ENCODE results near the gene TMEM161B. TPM values are rescaled to one million over a fixed set of nuclear protein-coding genes. Genes with fewer than 3 reads are reported as not detected.
"Not testable (repeated sequence)": the region's sequence is repeated elsewhere in the genome, so short reads cannot be mapped to it uniquely, and the experiment has no call there.

TMEM161B gene
- total RNA-seq, 1 experiment from 2014 or later = 56.3 TPM

GRCh38 chr5:88281322-88281721 is 12.7 kb upstream of the TMEM161B start:
- H2AFZ ChIP-seq (ENCODE audit: low read length) = no peak overlapping the region
- no peak overlapping the region for H3K4me2 ChIP-seq (ENCODE audit: low read depth, low read length, poor library complexity, severe bottlenecking)
- DNase-seq = no peak
- H3K4me1 ChIP-seq (ENCODE audit: low read length) = no peaks in the 10 kb centered on the region
- no peak overlapping the region for H3K4me3 ChIP-seq (ENCODE audit: low read length)
- no peaks in the 10 kb centered on the region for H3K9me2 ChIP-seq (replicated peaks; ENCODE audit: insufficient read depth, low read length)
- H4K20me1 ChIP-seq (ENCODE audit: insufficient read depth, low read depth, low read length) = no peaks in the 10 kb centered on the region
- H3K27me3 ChIP-seq (ENCODE audit: low read length) = no peaks in the 10 kb centered on the region
- H3K9me3 ChIP-seq (ENCODE audit: low read length) = no peaks in the 10 kb centered on the region
- no peak overlapping the region for H3K9ac ChIP-seq (ENCODE audit: low read length)
- peaks cover 10% of the 10 kb centered on the region; the same call in 1 of the 2 replicates for H3K36me3 ChIP-seq (ENCODE audit: insufficient read depth, low read length)
- H3K79me2 ChIP-seq (ENCODE audit: low read length) = no peaks in the 10 kb centered on the region
- no peak overlapping the region for H3K27ac ChIP-seq (ENCODE audit: low read length)

- DNase-seq = no peak
- Histone ChIP-seq H3K4me3 (ENCODE audit: low read length) (no peak overlapping the region), H3K79me2 (ENCODE audit: low read length) (peaks cover 11% of the 10 kb centered on the region; the same call in 1 of the 2 replicates), H3K9me3 (ENCODE audit: low read length) (no peaks in the 10 kb centered on the region), H3K36me3 (ENCODE audit: insufficient read depth, low read length) (peaks cover 25% of the 10 kb centered on the region), H2AFZ (ENCODE audit: low read length) (no peak overlapping the region), H3K4me2 (ENCODE audit: low read depth, low read length, poor library complexity, severe bottlenecking) (no peak overlapping the region), H3K4me1 (ENCODE audit: low read length) (no peaks in the 10 kb centered on the region), H4K20me1 (ENCODE audit: insufficient read depth, low read depth, low read length) (no peaks in the 10 kb centered on the region), H3K27me3 (ENCODE audit: low read length) (no peaks in the 10 kb centered on the region), H3K9ac (ENCODE audit: low read length) (no peak overlapping the region), H3K27ac (ENCODE audit: low read length) (no peak overlapping the region), H3K9me2 (replicated peaks; ENCODE audit: insufficient read depth, low read length) (no peaks in the 10 kb centered on the region)
Observed at GRCh38 chr5:88279584-88279983, 10.9 kb upstream of the TMEM161B start.

- no peaks in the 10 kb centered on the region for H3K27me3 ChIP-seq (ENCODE audit: low read length)
- H3K4me3 ChIP-seq (ENCODE audit: low read length) = no peak overlapping the region
- H3K27ac ChIP-seq (ENCODE audit: low read length) = no peak overlapping the region
- no peaks in the 10 kb centered on the region for H3K9me3 ChIP-seq (ENCODE audit: low read length)
- H3K9me2 ChIP-seq (replicated peaks; ENCODE audit: insufficient read depth, low read length) = no peaks in the 10 kb centered on the region
- H4K20me1 ChIP-seq (ENCODE audit: insufficient read depth, low read depth, low read length) = no peaks in the 10 kb centered on the region
- H3K4me1 ChIP-seq (ENCODE audit: low read length) = peaks cover 3% of the 10 kb centered on the region
- H3K9ac ChIP-seq (ENCODE audit: low read length) = no peak overlapping the region
- H3K36me3 ChIP-seq (ENCODE audit: insufficient read depth, low read length) = peaks cover 47% of the 10 kb centered on the region
- H3K79me2 ChIP-seq (ENCODE audit: low read length) = peaks cover 32% of the 10 kb centered on the region
- no peak for DNase-seq
- H3K4me2 ChIP-seq (ENCODE audit: low read depth, low read length, poor library complexity, severe bottlenecking) = no peak overlapping the region
- H2AFZ ChIP-seq (ENCODE audit: low read length) = no peak overlapping the region
Observed at GRCh38 chr5:88276378-88276777, 7.7 kb upstream of the TMEM161B start.

GRCh38 chr5:88275581-88275980 is 6.9 kb upstream of the TMEM161B start:
- no peaks in the 10 kb centered on the region for H3K9me2 ChIP-seq (replicated peaks; ENCODE audit: insufficient read depth, low read length)
- H3K4me2 ChIP-seq (ENCODE audit: low read depth, low read length, poor library complexity, severe bottlenecking) = no peak overlapping the region
- H4K20me1 ChIP-seq (ENCODE audit: insufficient read depth, low read depth, low read length) = no peaks in the 10 kb centered on the region
- no peak for DNase-seq
- H3K9ac ChIP-seq (ENCODE audit: low read length) = no peak overlapping the region
- peaks cover 52% of the 10 kb centered on the region for H3K36me3 ChIP-seq (ENCODE audit: insufficient read depth, low read length)
- H3K27ac ChIP-seq (ENCODE audit: low read length) = no peak overlapping the region
- peaks cover 40% of the 10 kb centered on the region for H3K79me2 ChIP-seq (ENCODE audit: low read length)
- no peaks in the 10 kb centered on the region for H3K27me3 ChIP-seq (ENCODE audit: low read length)
- H3K4me1 ChIP-seq (ENCODE audit: low read length) = peaks cover 11% of the 10 kb centered on the region
- no peak overlapping the region for H3K4me3 ChIP-seq (ENCODE audit: low read length)
- no peak overlapping the region for H2AFZ ChIP-seq (ENCODE audit: low read length)
- H3K9me3 ChIP-seq (ENCODE audit: low read length) = no peaks in the 10 kb centered on the region

GRCh38 chr5:88269222-88269771 is 652 bp upstream of the TMEM161B start:
- peaks cover 13% of the 10 kb centered on the region; the same call in 1 of the 2 replicates for H4K20me1 ChIP-seq (ENCODE audit: insufficient read depth, low read depth, low read length)
- H3K27me3 ChIP-seq (ENCODE audit: low read length) = no peaks in the 10 kb centered on the region
- H3K36me3 ChIP-seq (ENCODE audit: insufficient read depth, low read length) = peaks cover 53% of the 10 kb centered on the region
- H3K4me2 ChIP-seq (ENCODE audit: low read depth, low read length, poor library complexity, severe bottlenecking) = peak overlapping the region; percentile 79
- no peaks in the 10 kb centered on the region for H3K9me3 ChIP-seq (ENCODE audit: low read length)
- no peak for DNase-seq
- no peaks in the 10 kb centered on the region for H3K9me2 ChIP-seq (replicated peaks; ENCODE audit: insufficient read depth, low read length)
- H2AFZ ChIP-seq (ENCODE audit: low read length) = peak overlapping the region; percentile 82; the same call in 1 of the 2 replicates
- H3K9ac ChIP-seq (ENCODE audit: low read length) = peak overlapping the region; percentile 98
- H3K27ac ChIP-seq (ENCODE audit: low read length) = peak overlapping the region; percentile 65; the same call in 1 of the 2 replicates
- H3K4me1 ChIP-seq (ENCODE audit: low read length) = peaks cover 36% of the 10 kb centered on the region
- H3K79me2 ChIP-seq (ENCODE audit: low read length) = peaks cover 89% of the 10 kb centered on the region
- H3K4me3 ChIP-seq (ENCODE audit: low read length) = peak overlapping the region; percentile 100

- not testable (repeated sequence) for H3K4me2 ChIP-seq (ENCODE audit: low read depth, low read length, poor library complexity, severe bottlenecking); H3K27ac ChIP-seq (ENCODE audit: low read length); H3K27me3 ChIP-seq (ENCODE audit: low read length); H2AFZ ChIP-seq (ENCODE audit: low read length); DNase-seq; H3K9ac ChIP-seq (ENCODE audit: low read length); H3K9me2 ChIP-seq (replicated peaks; ENCODE audit: insufficient read depth, low read length); H3K4me3 ChIP-seq (ENCODE audit: low read length); H3K9me3 ChIP-seq (ENCODE audit: low read length)
- Histone ChIP-seq H3K36me3 (ENCODE audit: insufficient read depth, low read length) (peaks cover 62% of the 10 kb centered on the region), H4K20me1 (ENCODE audit: insufficient read depth, low read depth, low read length) (peaks cover 13% of the 10 kb centered on the region; the same call in 1 of the 2 replicates), H3K4me1 (ENCODE audit: low read length) (peaks cover 16% of the 10 kb centered on the region), H3K79me2 (ENCODE audit: low read length) (peaks cover 97% of the 10 kb centered on the region)
Observed at GRCh38 chr5:88264565-88264964, 4.1 kb downstream of the TMEM161B start.

- peaks cover 11% of the 10 kb centered on the region; the same call in 1 of the 2 replicates for H4K20me1 ChIP-seq (ENCODE audit: insufficient read depth, low read depth, low read length)
- H3K36me3 ChIP-seq (ENCODE audit: insufficient read depth, low read length) = peaks cover 74% of the 10 kb centered on the region
- no peak overlapping the region for H3K4me3 ChIP-seq (ENCODE audit: low read length)
- H2AFZ ChIP-seq (ENCODE audit: low read length) = no peak overlapping the region
- H3K4me2 ChIP-seq (ENCODE audit: low read depth, low read length, poor library complexity, severe bottlenecking) = no peak overlapping the region
- peaks cover 16% of the 10 kb centered on the region for H3K4me1 ChIP-seq (ENCODE audit: low read length)
- no peak overlapping the region for H3K9ac ChIP-seq (ENCODE audit: low read length)
- no peak for DNase-seq
- no peaks in the 10 kb centered on the region for H3K9me2 ChIP-seq (replicated peaks; ENCODE audit: insufficient read depth, low read length)
- H3K27me3 ChIP-seq (ENCODE audit: low read length) = no peaks in the 10 kb centered on the region
- peaks cover 100% of the 10 kb centered on the region for H3K79me2 ChIP-seq (ENCODE audit: low read length)
- H3K27ac ChIP-seq (ENCODE audit: low read length) = no peak overlapping the region
- no peaks in the 10 kb centered on the region for H3K9me3 ChIP-seq (ENCODE audit: low read length)
Observed at GRCh38 chr5:88263349-88263748, 5.3 kb downstream of the TMEM161B start.

- Histone ChIP-seq H3K4me3 (ENCODE audit: low read length) (no peak overlapping the region), H4K20me1 (ENCODE audit: insufficient read depth, low read depth, low read length) (no peaks in the 10 kb centered on the region), H3K27me3 (ENCODE audit: low read length) (no peaks in the 10 kb centered on the region), H3K79me2 (ENCODE audit: low read length) (peaks cover 100% of the 10 kb centered on the region), H3K36me3 (ENCODE audit: insufficient read depth, low read length) (peaks cover 79% of the 10 kb centered on the region), H2AFZ (ENCODE audit: low read length) (no peak overlapping the region), H3K4me2 (ENCODE audit: low read depth, low read length, poor library complexity, severe bottlenecking) (no peak overlapping the region), H3K9me3 (ENCODE audit: low read length) (no peaks in the 10 kb centered on the region), H3K27ac (ENCODE audit: low read length) (no peak overlapping the region), H3K9ac (ENCODE audit: low read length) (no peak overlapping the region), H3K9me2 (replicated peaks; ENCODE audit: insufficient read depth, low read length) (no peaks in the 10 kb centered on the region), H3K4me1 (ENCODE audit: low read length) (peaks cover 8% of the 10 kb centered on the region)
- no peak for DNase-seq
Observed at GRCh38 chr5:88262116-88262515, 6.5 kb downstream of the TMEM161B start.

Measured in Karpas-422 (cell line).